ENCODE data around the gene BCR. TPM values are rescaled to one million over a fixed set of nuclear protein-coding genes. Genes with fewer than 3 reads are reported as not detected.

Gene BCR
- total and polyA plus RNA-seq, 2 of the 13 experiments (the other 11 are each of a cell fraction or from before 2014, with no cell fraction given) = 19.9 to 33.6 TPM

GRCh38 chr22:23152238-23153114 lies 27.8 kb upstream of the BCR start (continued):
- TF ChIP-seq, protein P1, sequence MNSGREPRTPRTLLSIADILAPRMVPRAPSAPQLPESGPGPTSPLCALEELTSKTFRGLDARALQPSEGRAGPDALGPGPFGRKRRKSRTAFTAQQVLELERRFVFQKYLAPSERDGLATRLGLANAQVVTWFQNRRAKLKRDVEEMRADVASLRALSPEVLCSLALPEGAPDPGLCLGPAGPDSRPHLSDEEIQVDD (CRISPR knock-in tag; IDR thresholded peaks at IDR 0.05; ENCODE audit: borderline replicate concordance) = no peak
- TF ChIP-seq, protein P2, sequence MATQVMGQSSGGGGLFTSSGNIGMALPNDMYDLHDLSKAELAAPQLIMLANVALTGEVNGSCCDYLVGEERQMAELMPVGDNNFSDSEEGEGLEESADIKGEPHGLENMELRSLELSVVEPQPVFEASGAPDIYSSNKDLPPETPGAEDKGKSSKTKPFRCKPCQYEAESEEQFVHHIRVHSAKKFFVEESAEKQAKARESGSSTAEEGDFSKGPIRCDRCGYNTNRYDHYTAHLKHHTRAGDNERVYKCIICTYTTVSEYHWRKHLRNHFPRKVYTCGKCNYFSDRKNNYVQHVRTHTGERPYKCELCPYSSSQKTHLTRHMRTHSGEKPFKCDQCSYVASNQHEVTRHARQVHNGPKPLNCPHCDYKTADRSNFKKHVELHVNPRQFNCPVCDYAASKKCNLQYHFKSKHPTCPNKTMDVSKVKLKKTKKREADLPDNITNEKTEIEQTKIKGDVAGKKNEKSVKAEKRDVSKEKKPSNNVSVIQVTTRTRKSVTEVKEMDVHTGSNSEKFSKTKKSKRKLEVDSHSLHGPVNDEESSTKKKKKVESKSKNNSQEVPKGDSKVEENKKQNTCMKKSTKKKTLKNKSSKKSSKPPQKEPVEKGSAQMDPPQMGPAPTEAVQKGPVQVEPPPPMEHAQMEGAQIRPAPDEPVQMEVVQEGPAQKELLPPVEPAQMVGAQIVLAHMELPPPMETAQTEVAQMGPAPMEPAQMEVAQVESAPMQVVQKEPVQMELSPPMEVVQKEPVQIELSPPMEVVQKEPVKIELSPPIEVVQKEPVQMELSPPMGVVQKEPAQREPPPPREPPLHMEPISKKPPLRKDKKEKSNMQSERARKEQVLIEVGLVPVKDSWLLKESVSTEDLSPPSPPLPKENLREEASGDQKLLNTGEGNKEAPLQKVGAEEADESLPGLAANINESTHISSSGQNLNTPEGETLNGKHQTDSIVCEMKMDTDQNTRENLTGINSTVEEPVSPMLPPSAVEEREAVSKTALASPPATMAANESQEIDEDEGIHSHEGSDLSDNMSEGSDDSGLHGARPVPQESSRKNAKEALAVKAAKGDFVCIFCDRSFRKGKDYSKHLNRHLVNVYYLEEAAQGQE (IDR thresholded peaks at IDR 0.05; ENCODE audit: borderline replicate concordance in 1 of 2, low read depth in 1 of 2, low read length in 2 of 2) = no peak
- TF ChIP-seq MNT (IDR thresholded peaks at IDR 0.05) = no peak
- TF ChIP-seq ARHGAP35 (CRISPR knock-in tag; IDR thresholded peaks at IDR 0.05; ENCODE audit: borderline replicate concordance) = no peak
- TF ChIP-seq PHF21A (CRISPR knock-in tag; IDR thresholded peaks at IDR 0.05) = peak; percentile 35; the same call in 1 of the 2 replicates
- TF ChIP-seq CCDC6 (CRISPR knock-in tag; IDR thresholded peaks at IDR 0.05) = no peak
- no peak for TF ChIP-seq MYPOP (CRISPR knock-in tag; IDR thresholded peaks at IDR 0.05)
- no peak for TF ChIP-seq ETV6 (CRISPR knock-in tag; conservative IDR thresholded peaks at IDR 0.05)
- TF ChIP-seq ZNF644 (CRISPR knock-in tag; IDR thresholded peaks at IDR 0.05; ENCODE audit: low read depth) = no peak; the same call in 1 of the 2 replicates
- no peak for TF ChIP-seq NCOA5 (CRISPR knock-in tag; IDR thresholded peaks at IDR 0.05)
- no peak for TF ChIP-seq ZSCAN21 (CRISPR knock-in tag; IDR thresholded peaks at IDR 0.05; ENCODE audit: borderline replicate concordance)
- peak; percentile 56 for TF ChIP-seq TEAD3 (CRISPR knock-in tag; optimal IDR thresholded peaks at IDR 0.05; ENCODE audit: borderline replicate concordance)
- no peak for TF ChIP-seq ZNF660 (CRISPR knock-in tag; IDR thresholded peaks at IDR 0.05; ENCODE audit: borderline replicate concordance, low read depth)
- TF ChIP-seq ZNF563 (CRISPR knock-in tag; IDR thresholded peaks at IDR 0.05) = no peak
- no peak for TF ChIP-seq ZNF180 (CRISPR knock-in tag; IDR thresholded peaks at IDR 0.05; ENCODE audit: borderline replicate concordance, low read depth)
- peak; percentile 47; the same call in 1 of the 2 replicates for TF ChIP-seq MIXL1 (CRISPR knock-in tag; IDR thresholded peaks at IDR 0.05)
- TF ChIP-seq ZC3H13 (CRISPR knock-in tag; IDR thresholded peaks at IDR 0.05) = 0 out of 2 replicates have a peak, but pooled peaks have one; percentile 43
- peak; percentile 81 for TF ChIP-seq ZNF687 (CRISPR knock-in tag; IDR thresholded peaks at IDR 0.05)
